Stimulated activated CD4-positive, alpha-beta T cell treated with anti-CD3 and anti-CD28 coated beads, TNF-alpha, amount 100 ng/mL, for 48 hours (primary cell): ENCODE data around the gene CNGB1.
"Not testable (repeated sequence)": the region's sequence is repeated elsewhere in the genome, so short reads cannot be mapped to it uniquely, and the experiment has no call there.

Source experiments
- DNase-seq, 3 donors: peaks; one replicate each; pipeline ENCODE4 v3.0.0-alpha.2; 2020; ENCODE audit warnings: low read depth in 3 of 3

The CNGB1 gene

DNA sequence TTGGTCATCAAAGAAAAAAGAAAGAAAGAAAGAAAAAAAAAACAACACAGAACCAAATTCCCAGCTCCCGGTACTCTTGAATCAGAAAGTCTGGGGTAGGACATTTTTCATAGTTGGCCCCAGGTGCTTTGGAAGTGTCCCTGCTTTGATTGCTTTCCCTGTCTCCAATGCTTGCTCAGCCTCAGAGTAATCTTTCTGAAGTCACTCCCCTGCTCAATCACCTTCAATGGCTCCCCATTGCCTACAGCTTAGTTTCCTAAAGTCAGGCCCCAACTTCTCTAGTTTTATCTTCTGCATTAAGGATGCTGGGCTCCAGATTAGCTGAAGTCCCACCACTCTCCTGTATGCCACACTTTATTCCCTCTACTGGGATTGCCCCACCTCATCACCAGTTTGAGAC, 17.1 kb downstream of the CNGB1 start:
- no peak for DNase-seq

DNA sequence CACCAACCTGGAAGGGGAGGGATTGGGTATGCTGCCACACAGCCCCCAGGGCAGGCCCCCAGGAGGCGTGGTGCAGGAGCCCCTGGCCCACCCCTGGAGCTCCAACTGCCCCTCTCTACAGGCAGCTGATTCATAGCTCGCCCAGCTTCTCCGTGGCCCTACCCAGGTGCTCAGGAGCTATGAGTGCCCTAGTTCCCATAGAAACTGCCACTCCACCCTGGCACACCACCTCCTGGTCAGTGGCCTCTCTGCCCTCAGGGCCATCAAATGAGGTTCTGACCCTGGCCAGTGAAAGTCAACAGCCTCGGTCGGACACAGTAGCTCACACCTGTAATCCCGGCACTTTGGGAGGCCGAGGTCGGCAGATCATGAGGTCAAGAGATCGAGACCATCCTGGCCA, 18.0 kb downstream of the CNGB1 start:
- DNase-seq, result no peak

GRCh38 chr16:57951204-57951960, 19.5 kb downstream of the CNGB1 start:
- DNase-seq, result no peak

DNA sequence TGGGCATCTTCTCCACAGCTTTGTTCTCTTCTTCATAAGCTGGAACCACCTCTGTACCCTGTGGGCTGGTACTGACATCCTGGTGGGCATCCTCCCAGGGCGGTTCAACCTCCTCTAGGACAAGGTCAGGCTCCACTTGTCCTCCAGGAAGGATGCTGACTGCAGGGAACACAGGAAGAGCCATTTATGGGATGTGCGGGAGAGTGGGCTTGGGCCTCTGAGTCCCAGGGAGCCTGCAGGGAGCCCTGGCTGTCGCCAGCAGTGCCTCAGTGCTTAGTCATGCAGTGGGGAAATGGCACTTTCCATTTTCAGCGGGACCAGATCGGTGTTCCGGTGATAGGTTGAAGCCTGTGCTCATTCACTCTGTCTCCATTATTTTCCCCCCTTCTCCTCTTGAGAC, 20.5 kb downstream of the CNGB1 start:
- no peak for DNase-seq

GRCh38 chr16:57949595-57950238, 21.2 kb downstream of the CNGB1 start:
- DNase-seq, result no peak

DNA sequence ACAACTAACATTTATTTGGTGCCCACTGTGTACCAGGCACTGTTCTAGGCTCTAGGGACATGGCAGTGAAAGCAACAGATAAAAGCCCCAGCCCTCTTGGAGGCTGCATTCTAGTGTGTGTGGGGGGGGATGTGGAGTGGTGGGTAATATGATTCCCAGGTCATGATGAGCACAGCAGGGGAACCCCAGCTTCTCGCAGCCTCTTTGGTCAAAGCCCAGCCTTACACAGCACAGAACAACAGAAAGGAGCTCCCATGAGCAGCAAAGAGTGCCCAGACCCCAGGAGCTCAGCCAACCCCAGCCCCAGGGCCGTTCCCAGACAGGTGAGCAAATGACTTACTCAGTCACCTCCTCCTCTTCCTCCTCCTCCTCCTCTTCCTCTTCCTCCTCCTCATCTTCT, 21.9 kb downstream of the CNGB1 start:
- no peak for DNase-seq

DNA sequence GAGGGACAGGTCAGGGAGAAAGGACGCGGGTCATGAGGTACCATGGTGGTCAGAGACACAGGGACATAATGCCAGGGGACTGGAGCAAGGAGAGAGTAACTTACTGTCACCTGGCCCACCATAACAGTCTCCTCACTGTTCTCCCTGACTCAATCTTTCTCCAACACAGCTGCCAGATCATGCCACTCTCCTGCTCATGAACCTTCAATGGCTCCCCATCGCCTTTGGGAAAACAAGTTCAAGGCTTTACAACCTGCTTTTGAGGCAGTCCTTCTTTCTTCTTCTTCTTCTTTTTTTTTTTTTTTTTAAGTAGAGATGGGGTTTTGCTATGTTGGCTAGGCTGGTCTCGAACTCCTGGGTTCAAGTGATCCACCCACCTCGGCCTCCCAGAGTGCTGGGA, 22.9 kb downstream of the CNGB1 start:
- no peak for DNase-seq

GRCh38 chr16:57947261-57947660, 23.7 kb downstream of the CNGB1 start:
- no peak for DNase-seq

DNA sequence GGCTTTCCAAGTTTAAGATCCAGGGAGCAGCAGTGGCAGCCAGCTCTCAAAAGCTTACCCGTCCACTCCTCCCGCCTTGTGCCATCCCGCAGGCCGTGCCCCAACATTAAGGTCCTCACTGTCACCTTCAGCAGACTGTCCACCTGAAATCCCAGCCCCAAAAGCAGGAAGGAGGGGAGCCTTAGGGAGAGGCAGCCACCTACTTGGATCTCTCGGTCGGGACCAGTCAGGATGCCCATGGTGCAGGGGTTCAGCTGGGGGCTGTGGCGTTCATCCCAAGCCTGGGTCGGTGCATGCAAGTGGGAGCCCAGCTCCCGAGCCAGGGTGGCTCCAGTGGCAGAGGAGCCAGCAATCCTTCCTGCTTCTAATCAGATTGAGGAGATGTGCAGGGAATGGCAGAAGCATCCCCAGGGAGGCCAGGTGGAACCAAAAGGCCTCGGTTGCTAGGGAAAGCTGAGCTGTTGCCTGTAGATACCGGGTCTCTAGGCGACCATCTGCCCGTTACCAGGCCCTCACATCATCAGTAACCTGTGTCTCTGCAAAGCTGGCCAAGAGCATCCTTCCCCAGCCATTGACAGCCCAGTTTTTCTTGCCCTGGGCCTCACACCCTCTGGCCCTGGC, 24.6 kb downstream of the CNGB1 start:
- DNase-seq, result no peak

DNA sequence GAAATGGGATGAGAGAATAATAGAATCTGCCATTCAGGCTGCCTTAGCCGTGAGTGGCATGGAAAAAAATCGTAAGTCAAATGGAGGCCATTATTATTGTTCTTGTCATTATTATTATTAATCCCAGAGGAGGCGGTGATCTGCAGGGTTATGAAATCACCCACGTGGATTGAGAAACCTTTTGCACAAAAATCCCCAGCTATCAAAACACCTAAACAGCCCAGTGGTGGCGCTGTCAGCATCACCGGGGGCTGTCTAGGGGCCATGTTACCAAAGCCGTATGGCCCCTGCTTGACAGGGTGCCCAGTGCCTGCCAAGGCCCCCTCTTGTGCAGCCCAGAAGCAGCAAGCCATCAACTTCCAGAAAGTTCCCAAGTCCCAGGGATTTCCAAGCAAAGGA, 25.2 kb downstream of the CNGB1 start:
- no peak for DNase-seq

DNA sequence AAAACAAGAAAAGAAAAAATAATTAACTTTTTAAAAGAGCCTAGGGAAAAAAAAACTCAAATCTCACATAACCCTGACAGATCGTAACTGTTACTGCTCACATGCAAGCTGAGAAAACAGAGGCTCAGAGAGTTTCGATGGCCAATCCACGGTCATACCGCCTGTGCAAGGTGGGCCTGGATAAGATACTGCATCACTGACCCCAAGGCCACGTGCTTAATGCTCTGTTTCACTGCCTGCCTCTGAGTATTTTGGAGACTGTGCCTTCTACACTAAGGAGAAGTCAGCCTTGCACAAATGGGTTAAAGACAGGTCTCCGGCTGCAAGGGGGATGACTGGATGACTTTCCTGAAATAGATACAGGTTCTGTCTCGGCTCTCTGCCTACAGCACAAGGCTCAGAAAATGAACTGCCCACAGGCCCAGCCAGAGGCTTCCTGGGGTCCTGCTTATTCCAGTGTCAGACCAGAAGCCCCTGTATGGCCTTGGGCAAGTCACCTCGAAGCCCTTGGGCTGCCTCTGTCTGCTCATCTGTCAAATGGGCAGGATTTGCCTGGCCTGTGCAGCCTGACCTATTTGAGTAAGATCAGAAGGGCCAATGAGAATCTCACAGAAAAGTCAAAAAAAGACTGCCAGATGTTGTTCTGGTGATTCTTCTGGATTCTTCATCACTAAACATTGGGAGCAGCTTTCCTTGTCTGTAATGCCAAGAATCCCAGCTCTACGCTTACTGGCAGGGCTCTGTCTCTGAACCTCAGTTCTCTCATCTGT, 25.8 kb downstream of the CNGB1 start:
- DNase-seq, result no peak

DNA sequence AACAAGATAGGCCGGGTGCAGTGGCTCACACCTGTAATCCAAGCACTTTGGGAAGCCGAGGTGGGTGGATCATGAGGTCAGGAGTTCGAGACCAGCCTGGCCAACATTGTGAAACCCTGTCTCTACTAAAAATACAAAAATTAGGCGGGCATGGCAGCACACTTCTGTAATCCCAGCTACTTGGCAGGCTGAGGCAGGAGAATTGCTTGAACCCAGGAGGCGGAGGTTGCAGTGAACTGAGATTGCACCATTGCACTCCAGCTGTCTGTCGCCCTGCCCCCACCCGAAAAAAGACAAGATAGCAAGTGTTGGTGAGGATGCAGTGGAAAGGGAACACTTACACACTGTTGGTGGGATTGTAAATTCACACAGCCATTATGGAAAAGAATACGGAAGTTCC, 27.5 kb downstream of the CNGB1 start:
- not testable (repeated sequence) for DNase-seq

DNA sequence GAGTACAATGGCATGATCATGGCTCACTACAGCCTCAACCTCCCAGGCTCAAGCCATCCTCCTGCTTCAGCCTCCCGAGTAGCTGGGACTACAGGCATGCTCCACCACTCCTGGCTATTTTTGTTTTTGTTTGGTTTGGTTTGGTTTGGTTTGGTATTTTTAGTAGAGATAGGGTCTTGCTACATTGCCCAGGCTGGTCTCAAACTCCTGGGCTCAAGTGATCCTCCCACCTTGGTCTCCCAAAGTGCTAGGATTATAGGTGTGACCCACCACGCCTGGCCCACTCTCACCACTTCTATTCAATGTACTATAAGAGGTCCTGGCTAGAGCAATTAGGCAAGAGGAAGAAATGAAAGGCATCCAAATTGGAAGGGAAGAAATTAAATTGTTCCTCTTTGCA, 29.0 kb downstream of the CNGB1 start:
- not testable (repeated sequence) for DNase-seq

- DNase-seq, result no peak
These were observed 29.8 kb downstream of the CNGB1 start for GRCh38 chr16:57941016-57941664.

GRCh38 chr16:57940382-57940966, 30.5 kb downstream of the CNGB1 start:
- DNase-seq, result no peak

DNA sequence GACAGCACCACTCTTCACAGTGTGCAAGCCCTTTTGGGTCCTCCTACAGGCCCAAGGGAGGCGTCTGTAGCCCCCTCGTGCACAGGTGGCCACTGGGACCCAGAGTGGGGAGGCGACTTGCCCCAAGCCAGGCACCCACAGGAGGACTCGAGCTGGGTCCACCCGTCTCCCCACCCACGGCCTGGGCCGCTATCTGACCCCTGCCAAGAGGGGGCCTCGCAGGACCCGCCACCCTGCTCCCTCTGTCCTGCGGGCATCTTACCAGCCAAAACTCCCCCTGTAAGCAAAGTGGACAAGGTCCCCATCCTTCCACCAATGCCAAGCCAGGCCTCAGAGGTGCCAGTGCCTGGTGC, 31.1 kb downstream of the CNGB1 start:
- DNase-seq, result no peak

DNA sequence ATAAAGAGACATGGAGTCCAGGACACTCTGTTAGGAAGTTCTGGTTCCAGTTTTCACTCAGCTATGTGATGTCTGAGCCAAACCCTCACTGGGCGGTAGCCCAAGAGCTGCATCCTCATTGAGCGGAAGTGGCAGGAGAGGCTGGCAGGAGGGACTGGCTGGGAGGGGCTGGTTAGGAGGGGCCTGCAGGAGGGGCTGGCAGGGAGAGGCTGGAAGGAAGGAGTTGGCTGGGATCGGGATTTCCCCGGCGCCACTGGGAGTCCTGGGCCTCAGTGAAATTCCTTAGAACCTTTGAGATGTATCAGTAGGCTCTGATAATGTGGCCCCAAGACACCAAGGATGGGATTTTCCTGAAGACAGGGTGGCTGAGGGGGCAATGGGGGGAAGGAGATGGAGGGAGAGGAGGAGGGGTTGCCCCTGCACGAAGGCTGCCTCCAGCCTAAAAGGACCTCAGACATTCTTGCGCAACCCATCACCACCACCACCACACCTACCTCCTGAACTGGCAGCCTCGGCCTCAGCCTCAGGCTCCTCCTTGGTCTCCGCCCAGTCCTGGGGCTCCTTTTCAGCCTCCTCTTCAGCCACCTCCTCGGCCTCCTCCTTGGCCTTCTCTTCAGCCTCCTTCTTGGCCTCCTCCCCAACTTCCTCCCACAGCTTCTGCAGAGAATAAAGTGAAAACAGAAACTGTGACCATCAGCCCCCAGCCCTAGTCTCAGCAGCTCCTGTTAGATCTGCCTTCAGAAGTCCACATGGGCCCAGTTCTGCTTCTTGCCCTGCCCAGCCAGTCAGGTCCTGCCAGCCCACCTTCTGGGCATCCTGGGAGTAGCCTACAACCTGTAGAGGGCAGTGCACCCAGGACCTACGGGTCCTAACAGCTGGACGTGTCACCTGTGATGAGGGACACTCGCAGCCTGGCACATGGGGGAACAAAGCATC, 31.7 kb downstream of the CNGB1 start:
- DNase-seq, result no peak

- no peak for DNase-seq
These were observed 32.4 kb downstream of the CNGB1 start for GRCh38 chr16:57938484-57938883.

GRCh38 chr16:57937861-57938260, 33.1 kb downstream of the CNGB1 start:
- no peak for DNase-seq

DNA sequence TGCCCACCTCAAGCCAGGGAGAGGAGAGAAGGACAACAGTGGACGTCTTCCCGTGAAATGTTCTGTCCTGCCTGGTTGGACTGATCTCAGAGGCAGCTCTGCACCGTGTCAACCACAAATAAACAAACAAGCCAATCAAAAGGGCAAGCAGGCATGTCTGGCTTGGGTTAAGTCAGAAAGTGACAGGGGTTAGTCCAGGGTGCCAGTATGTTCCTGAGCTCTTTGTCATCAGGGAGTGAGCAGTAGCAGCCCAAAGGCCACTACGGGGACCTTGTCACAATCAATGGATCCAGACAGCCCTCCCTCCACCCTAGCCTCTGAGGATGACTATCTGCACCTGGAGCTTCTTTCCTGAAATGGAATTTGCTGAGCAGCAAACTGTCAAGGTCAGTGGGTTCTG, 35.0 kb downstream of the CNGB1 start:
- no peak for DNase-seq

DNA sequence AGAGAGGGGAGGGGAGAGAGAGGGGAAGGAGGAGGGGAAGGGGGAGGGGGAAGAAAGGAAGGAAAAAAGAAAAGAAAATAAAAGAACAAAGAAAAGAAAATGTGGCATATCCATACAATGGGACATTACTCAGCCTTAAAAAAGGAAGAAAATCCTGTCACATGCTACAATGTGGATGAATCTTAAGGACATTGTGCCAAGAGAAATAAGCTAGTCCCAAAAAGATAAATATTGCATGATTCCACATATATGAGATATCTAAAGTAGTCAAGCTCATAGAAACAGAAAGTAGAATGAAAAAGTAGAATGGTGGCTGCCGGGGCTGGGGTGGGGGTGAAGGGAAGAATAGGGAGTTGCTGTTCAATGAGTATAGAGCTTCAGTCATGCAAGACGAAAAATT, 40.4 kb downstream of the CNGB1 start:
- DNase-seq, result no peak
